ENCODE measurements around the gene NSMCE1.
"Not testable (repeated sequence)": the region's sequence is repeated elsewhere in the genome, so short reads cannot be mapped to it uniquely, and the experiment has no call there.

NSMCE1 gene

DNA sequence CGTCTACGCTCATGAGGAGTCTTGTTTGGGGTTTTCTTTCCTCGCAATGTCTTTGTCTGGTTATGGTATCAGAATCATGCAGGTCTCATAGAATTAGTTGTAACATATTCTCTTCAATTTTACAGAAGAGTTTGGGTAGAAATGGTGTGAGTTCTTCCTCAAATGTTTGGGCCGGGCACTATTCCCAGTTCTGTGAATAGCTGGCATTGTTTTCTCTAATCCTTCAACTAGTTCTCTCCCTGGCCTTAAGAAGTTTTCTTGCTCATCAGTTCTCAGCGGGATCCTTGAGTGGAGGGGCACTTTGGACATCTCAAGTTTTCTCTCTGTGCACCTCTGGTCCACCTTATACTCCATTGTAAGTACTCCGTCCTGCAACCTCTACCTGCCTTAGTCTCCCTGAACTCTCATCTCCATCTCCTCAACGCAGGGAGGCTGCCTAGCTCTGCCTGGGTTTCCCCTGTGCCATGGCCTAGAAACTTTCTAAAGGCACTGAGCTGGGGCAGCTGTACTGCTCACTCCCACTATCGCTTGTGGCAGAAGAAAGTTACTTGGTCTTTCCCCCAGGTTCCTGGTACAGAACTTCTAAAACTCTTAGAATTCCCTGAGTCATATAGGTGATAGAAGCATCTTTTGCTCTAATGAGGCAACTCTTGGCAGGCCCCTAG lies 16.9 kb downstream of the NSMCE1 start:
- Histone ChIP-seq H3K36me3 (ENCODE audit: control insufficient read depth, insufficient read depth, low read length) (peaks cover 13% of the 10 kb centered on the region; the same call in 1 of the 2 replicates), H3K4me3 (ENCODE audit: low read depth, low read length) (no peak overlapping the region), H3K4me1 (ENCODE audit: control insufficient read depth, insufficient read depth, low read length) (no peaks in the 10 kb centered on the region), H3K9me3 (ENCODE audit: control insufficient read depth, insufficient read depth, low read length) (no peaks in the 10 kb centered on the region), H3K27ac (ENCODE audit: low read depth, low read length) (no peak overlapping the region), H3K27me3 (ENCODE audit: control insufficient read depth, insufficient read depth, low read length) (no peaks in the 10 kb centered on the region), H3K9ac (ENCODE audit: low read depth, low read length) (no peak overlapping the region)

DNA sequence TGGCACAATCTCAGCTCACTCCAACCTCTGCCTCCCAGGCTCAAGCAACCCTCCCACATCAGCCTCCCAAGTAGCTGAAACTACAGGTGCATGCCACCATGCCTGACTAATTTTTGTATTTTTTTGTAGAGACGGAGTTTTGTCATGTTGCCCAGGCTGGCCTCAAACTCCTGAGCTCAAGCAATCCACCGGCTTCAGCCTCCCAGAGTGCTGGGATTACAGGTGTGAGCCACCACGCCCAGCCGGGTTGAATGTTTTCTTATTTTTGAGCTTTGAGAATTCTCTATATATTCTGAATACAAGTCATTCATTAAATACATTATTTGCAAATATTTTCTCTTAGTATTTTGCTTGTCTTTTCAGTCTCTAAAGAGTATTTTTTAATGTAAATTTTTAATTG lies 19.7 kb downstream of the NSMCE1 start:
- not testable (repeated sequence) for H3K4me1 ChIP-seq (ENCODE audit: control insufficient read depth, insufficient read depth, low read length); H3K27me3 ChIP-seq (ENCODE audit: control insufficient read depth, insufficient read depth, low read length); H3K36me3 ChIP-seq (ENCODE audit: control insufficient read depth, insufficient read depth, low read length); H3K27ac ChIP-seq (ENCODE audit: low read depth, low read length); H3K4me3 ChIP-seq (ENCODE audit: low read depth, low read length); H3K9ac ChIP-seq (ENCODE audit: low read depth, low read length); H3K9me3 ChIP-seq (ENCODE audit: control insufficient read depth, insufficient read depth, low read length)

DNA sequence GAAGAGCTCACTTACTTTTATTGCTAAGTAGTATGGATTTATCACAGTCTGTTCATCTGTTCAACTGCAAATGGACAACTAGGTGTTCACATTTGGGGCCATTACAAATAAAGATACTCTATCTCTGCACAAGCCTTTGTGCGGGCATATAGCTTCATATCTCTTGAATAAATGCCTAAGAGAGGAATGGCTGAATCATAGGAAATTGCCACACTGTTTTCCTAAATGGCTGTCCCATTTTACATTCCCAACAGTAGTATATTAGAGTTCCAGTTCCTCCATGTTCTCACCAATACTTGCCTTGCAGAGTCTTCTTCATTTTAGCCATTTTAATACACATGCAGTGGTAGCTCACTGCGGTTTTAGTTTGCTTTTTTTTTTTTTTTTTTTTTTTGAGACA lies 20.5 kb downstream of the NSMCE1 start:
- Histone ChIP-seq H3K36me3 (ENCODE audit: control insufficient read depth, insufficient read depth, low read length) (no peaks in the 10 kb centered on the region), H3K27me3 (ENCODE audit: control insufficient read depth, insufficient read depth, low read length) (no peaks in the 10 kb centered on the region), H3K4me3 (ENCODE audit: low read depth, low read length) (no peak overlapping the region), H3K4me1 (ENCODE audit: control insufficient read depth, insufficient read depth, low read length) (0 out of 2 replicates have a peak, but pooled peaks cover 4% of the 10 kb centered on the region), H3K27ac (ENCODE audit: low read depth, low read length) (no peak overlapping the region), H3K9ac (ENCODE audit: low read depth, low read length) (no peak overlapping the region), H3K9me3 (ENCODE audit: control insufficient read depth, insufficient read depth, low read length) (no peaks in the 10 kb centered on the region)

DNA sequence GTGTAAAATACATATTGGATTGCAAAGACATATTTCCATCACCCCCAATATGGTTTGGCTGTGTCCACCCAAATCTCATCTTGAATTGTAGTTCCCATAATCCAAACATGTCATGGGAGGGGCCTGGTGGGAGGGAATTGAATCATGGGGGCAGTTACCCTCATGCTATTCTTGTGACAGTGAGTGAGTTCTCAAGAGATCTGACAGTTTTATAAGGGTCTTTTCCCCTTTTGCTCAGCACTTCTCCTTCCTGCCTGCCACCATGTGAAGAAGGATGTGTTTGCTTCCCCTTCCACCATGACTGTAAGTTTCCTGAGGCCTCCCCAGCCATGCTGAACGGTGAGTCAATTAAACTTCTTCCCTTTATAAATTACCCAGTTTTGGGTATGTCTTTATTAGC lies 21.5 kb downstream of the NSMCE1 start:
- H3K27me3 ChIP-seq (ENCODE audit: control insufficient read depth, insufficient read depth, low read length); H3K27ac ChIP-seq (ENCODE audit: low read depth, low read length); H3K9me3 ChIP-seq (ENCODE audit: control insufficient read depth, insufficient read depth, low read length); H3K9ac ChIP-seq (ENCODE audit: low read depth, low read length); H3K36me3 ChIP-seq (ENCODE audit: control insufficient read depth, insufficient read depth, low read length); H3K4me3 ChIP-seq (ENCODE audit: low read depth, low read length): not testable (repeated sequence)
- peaks cover 11% of the 10 kb centered on the region; the same call in 1 of the 2 replicates for H3K4me1 ChIP-seq (ENCODE audit: control insufficient read depth, insufficient read depth, low read length)

DNA sequence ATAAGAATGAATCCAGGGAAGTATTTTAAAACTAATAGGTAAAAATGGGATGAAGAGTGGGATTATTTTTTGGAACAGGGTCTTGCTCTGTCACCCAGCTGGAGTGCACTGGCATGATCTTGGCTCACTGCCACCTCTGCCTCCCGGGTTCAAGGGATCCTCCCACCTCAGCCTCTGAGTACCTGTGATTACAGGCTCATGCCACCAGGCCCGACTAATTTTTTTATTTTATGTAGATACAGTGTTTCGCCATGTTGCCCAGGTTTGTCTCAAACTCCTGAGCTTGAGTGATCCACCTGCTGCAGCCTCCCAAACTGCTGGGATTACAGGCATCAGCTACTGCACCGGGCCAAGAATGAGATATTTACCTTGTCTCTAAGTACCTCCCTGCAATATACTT lies 22.1 kb downstream of the NSMCE1 start:
- H3K27me3 ChIP-seq (ENCODE audit: control insufficient read depth, insufficient read depth, low read length): no peaks in the 10 kb centered on the region
- no peaks in the 10 kb centered on the region for H3K9me3 ChIP-seq (ENCODE audit: control insufficient read depth, insufficient read depth, low read length)
- H3K36me3 ChIP-seq (ENCODE audit: control insufficient read depth, insufficient read depth, low read length): no peaks in the 10 kb centered on the region
- H3K4me1 ChIP-seq (ENCODE audit: control insufficient read depth, insufficient read depth, low read length): peaks cover 11% of the 10 kb centered on the region; the same call in 1 of the 2 replicates
- H3K4me3 ChIP-seq (ENCODE audit: low read depth, low read length): no peak overlapping the region
- no peak overlapping the region for H3K9ac ChIP-seq (ENCODE audit: low read depth, low read length)
- no peak overlapping the region for H3K27ac ChIP-seq (ENCODE audit: low read depth, low read length)

DNA sequence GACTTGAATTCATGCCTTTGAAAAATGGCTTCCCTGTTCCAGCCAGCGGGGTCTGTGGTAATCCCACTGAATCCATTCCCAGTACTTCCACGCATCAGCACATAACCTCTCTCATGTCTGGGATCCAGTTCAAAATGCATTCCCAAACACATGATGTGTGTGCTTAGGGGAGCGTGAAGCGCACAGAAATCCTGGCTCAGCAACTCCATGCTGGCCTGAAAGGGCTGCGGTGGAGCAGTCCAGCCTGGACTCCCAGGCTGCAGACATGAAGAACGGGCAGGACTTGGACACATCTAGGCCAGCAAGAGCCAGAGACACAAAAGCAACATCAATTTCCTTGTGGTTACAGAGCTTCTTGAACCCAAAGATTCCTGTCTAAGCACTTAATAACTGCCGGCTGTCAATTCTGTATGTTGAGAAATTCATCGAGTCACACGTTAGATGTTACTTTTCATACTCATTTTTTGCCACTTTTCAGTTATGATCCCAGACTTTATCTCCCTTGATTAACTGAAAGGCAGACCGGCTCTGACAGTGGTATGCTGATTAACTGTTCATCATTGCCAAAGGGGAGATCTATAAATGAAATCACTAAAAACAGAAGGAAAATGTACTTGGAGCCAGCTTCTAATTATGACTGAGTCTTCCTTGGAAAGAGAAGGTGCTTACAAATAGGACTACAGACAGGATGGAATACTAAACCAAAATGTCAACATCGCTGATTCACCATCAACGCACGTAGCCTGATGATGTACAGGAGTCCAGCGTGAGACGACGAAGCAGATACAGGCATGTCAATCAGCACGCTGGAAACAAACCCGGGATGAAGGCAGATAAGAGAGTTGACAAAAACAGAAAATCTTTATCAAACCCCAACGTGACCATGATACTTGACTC lies 23.0 kb downstream of the NSMCE1 start:
- Histone ChIP-seq H3K9ac (ENCODE audit: low read depth, low read length) (no peak overlapping the region), H3K4me3 (ENCODE audit: low read depth, low read length) (no peak overlapping the region), H3K36me3 (ENCODE audit: control insufficient read depth, insufficient read depth, low read length) (no peaks in the 10 kb centered on the region), H3K4me1 (ENCODE audit: control insufficient read depth, insufficient read depth, low read length) (peaks cover 11% of the 10 kb centered on the region; the same call in 1 of the 2 replicates), H3K9me3 (ENCODE audit: control insufficient read depth, insufficient read depth, low read length) (no peaks in the 10 kb centered on the region), H3K27me3 (ENCODE audit: control insufficient read depth, insufficient read depth, low read length) (no peaks in the 10 kb centered on the region), H3K27ac (ENCODE audit: low read depth, low read length) (no peak overlapping the region)

DNA sequence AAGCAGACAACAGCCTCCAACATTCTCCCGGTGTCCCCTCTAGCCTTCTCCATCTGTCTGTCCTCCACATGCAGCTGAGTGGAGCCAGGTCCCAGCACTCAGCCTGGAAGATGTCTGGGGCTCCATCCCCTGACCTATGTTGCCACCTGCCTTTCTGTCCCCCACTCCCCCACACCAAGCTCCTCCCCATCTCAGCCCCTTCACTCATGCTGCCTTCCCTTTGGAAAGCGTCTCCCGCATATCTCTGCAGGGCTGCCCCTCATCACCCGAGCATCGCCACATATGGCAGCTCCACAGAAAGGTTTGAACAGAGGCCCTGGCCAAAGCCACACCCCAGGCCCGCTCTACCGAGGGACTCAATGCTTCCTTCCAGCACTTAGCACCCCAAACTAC lies 24.2 kb downstream of the NSMCE1 start:
- Histone ChIP-seq H3K27ac (ENCODE audit: low read depth, low read length) (no peak overlapping the region), H3K36me3 (ENCODE audit: control insufficient read depth, insufficient read depth, low read length) (no peaks in the 10 kb centered on the region), H3K4me3 (ENCODE audit: low read depth, low read length) (no peak overlapping the region), H3K9ac (ENCODE audit: low read depth, low read length) (no peak overlapping the region), H3K9me3 (ENCODE audit: control insufficient read depth, insufficient read depth, low read length) (no peaks in the 10 kb centered on the region), H3K27me3 (ENCODE audit: control insufficient read depth, insufficient read depth, low read length) (no peaks in the 10 kb centered on the region), H3K4me1 (ENCODE audit: control insufficient read depth, insufficient read depth, low read length) (peaks cover 11% of the 10 kb centered on the region; the same call in 1 of the 2 replicates)

DNA sequence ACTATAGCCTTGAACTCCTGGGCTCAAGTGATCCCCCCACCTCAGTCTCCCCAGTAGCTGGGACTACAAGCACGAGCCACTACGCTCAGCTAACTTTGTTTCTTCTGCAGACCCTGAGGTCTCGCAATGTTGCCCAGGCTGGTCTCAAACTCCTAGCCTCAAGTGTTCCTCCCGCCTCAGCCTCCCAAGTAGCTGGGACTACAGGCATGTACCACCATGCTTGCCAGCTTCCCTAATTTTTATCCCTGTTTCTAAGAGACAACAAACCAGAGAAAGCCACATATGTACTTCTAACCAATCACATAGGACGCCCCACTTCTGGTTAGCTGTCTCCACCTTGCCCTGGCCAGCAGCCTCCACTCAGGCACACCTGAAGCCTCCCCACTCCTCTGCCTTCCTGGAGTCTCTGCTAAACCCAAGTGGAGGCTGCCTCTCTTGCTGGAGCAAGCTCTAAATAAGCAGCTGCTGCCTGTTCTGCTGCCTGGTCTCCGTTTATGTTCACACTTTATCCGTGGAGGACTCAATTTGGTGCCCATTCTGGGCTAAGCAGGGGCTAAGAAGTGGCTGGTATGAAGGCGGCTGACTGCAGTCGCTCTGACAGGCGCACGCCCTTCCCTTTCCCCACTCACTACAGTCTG lies 24.7 kb downstream of the NSMCE1 start:
- Histone ChIP-seq H3K27ac (ENCODE audit: low read depth, low read length) (no peak overlapping the region), H3K27me3 (ENCODE audit: control insufficient read depth, insufficient read depth, low read length) (no peaks in the 10 kb centered on the region)

DNA sequence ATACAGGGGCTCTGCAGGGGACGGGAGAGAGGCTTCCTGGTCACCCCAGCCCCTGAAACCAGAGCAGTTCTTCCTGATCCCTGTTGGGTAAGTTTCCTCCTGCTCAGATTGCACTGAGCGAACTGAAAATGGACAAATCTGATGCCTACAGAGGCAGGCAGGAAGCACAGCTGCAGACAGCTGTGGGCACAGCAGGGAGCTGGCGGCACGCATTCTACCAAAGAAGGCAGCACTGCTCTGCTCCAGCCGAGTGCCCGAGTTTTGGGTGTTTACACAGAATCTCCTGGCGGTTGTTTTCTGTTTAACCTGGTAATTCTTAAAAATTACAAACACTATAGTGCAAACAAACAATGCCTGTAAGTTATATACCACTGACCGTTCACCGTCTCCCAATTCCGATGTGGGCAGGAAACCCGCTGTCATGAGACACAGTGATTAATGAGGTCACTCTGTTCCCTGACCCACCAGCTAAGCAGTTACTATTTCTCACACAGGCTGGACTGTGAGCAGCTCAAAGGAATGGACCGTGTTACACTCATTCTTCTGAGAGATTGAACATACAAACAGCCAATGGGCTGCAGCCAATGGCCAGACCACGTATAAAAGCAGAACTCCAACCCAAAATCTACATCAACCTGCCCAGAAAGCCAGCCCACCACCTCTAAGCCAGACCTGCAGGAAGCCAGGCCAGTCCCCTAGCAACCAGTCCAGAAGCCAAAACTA lies 25.5 kb downstream of the NSMCE1 start:
- Histone ChIP-seq H3K9ac (ENCODE audit: low read depth, low read length) (no peak overlapping the region), H3K9me3 (ENCODE audit: control insufficient read depth, insufficient read depth, low read length) (no peaks in the 10 kb centered on the region), H3K4me1 (ENCODE audit: control insufficient read depth, insufficient read depth, low read length) (peaks cover 11% of the 10 kb centered on the region; the same call in 1 of the 2 replicates), H3K27ac (ENCODE audit: low read depth, low read length) (no peak overlapping the region), H3K36me3 (ENCODE audit: control insufficient read depth, insufficient read depth, low read length) (no peaks in the 10 kb centered on the region), H3K27me3 (ENCODE audit: control insufficient read depth, insufficient read depth, low read length) (no peaks in the 10 kb centered on the region), H3K4me3 (ENCODE audit: low read depth, low read length) (no peak overlapping the region)

More for the DNA sequence above, 24.7 kb downstream of the NSMCE1 start:
- Histone ChIP-seq H3K9ac (ENCODE audit: low read depth, low read length) (no peak overlapping the region), H3K36me3 (ENCODE audit: control insufficient read depth, insufficient read depth, low read length) (no peaks in the 10 kb centered on the region), H3K4me1 (ENCODE audit: control insufficient read depth, insufficient read depth, low read length) (peaks cover 11% of the 10 kb centered on the region; the same call in 1 of the 2 replicates), H3K9me3 (ENCODE audit: control insufficient read depth, insufficient read depth, low read length) (no peaks in the 10 kb centered on the region), H3K4me3 (ENCODE audit: low read depth, low read length) (no peak overlapping the region)

DNA sequence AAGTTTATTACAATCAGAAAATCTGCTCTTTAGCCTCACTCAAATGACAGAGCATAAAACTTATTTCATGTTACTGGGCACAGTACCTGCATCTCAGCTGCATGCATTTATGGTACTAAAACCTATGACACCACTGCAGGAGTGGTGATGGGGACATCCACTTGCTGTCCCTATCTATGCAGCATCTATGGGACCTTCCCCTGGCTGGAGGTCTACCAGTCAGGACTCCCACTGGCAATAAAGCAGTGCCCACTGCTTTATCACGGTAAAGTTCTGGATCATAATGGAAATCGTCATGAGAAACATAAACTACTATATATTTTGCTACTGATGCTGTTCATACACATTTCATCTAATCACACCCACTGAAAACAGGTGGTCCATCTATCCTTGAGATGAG lies 26.2 kb downstream of the NSMCE1 start:
- H3K27ac ChIP-seq (ENCODE audit: low read depth, low read length): no peak overlapping the region
- no peaks in the 10 kb centered on the region for H3K9me3 ChIP-seq (ENCODE audit: control insufficient read depth, insufficient read depth, low read length)
- no peaks in the 10 kb centered on the region for H3K36me3 ChIP-seq (ENCODE audit: control insufficient read depth, insufficient read depth, low read length)
- no peaks in the 10 kb centered on the region for H3K27me3 ChIP-seq (ENCODE audit: control insufficient read depth, insufficient read depth, low read length)
- H3K4me1 ChIP-seq (ENCODE audit: control insufficient read depth, insufficient read depth, low read length): peaks cover 11% of the 10 kb centered on the region; the same call in 1 of the 2 replicates
- H3K9ac ChIP-seq (ENCODE audit: low read depth, low read length): no peak overlapping the region
- no peak overlapping the region for H3K4me3 ChIP-seq (ENCODE audit: low read depth, low read length)
